Measurements from ENCODE around the gene PRKCZ. TPM values are rescaled to one million over a fixed set of nuclear protein-coding genes. Genes with fewer than 3 reads are reported as not detected.

The PRKCZ gene
- total and polyA plus RNA-seq, 2 experiments from 2014 or later: 26.2 to 36.9 TPM

- H3K4me1 ChIP-seq (ENCODE audit: insufficient read depth): peaks cover 11% of the 10 kb centered on the region; the same call in 1 of the 2 replicates
- H3K27me3 ChIP-seq (ENCODE audit: insufficient read depth): no peaks in the 10 kb centered on the region
- Mint-ChIP-seq H3K27me3 (ENCODE audit: insufficient read depth, low read depth, poor library complexity) (peaks cover 12% of the 10 kb centered on the region), H3K4me1 (peaks cover 7% of the 10 kb centered on the region), H3K27ac (no peak overlapping the region), H3K4me3 (no peak overlapping the region), H3K9me3 (no peaks in the 10 kb centered on the region), H3K36me3 (ENCODE audit: low read depth) (peaks cover 3% of the 10 kb centered on the region; the same call in 2 of the 3 replicates)
- H3K79me2 ChIP-seq (replicated peaks; ENCODE audit: insufficient read depth): peaks cover 4% of the 10 kb centered on the region
- TF ChIP-seq REST (IDR thresholded peaks at IDR 0.05; ENCODE audit: unreplicated experiment): no peak
- no peak for TF ChIP-seq CREB1 (CRISPR knock-in tag; IDR thresholded peaks at IDR 0.05; ENCODE audit: low read depth)
- no peak for TF ChIP-seq STAT1 (IDR thresholded peaks at IDR 0.05; ENCODE audit: unreplicated experiment)
- no peak for TF ChIP-seq ZNF462 (CRISPR knock-in tag; IDR thresholded peaks at IDR 0.05)
- no peak for TF ChIP-seq JUNB (IDR thresholded peaks at IDR 0.05; ENCODE audit: unreplicated experiment)
- no peak for TF ChIP-seq POLR2AphosphoS5 (IDR thresholded peaks at IDR 0.05; ENCODE audit: low read depth)
- TF ChIP-seq EZH2phosphoT487 (IDR thresholded peaks at IDR 0.05; ENCODE audit: unreplicated experiment): no peak
- no peak for TF ChIP-seq ETS1 (IDR thresholded peaks at IDR 0.05)
- no peak for TF ChIP-seq ZNF114 (CRISPR knock-in tag; IDR thresholded peaks at IDR 0.05)
- TF ChIP-seq CTCF (conservative IDR thresholded peaks at IDR 0.05; ENCODE audit: low read depth in 2 of 2): no peak
- TF ChIP-seq EZH2 (IDR thresholded peaks at IDR 0.05; ENCODE audit: low read depth, unreplicated experiment): no peak
- no peak overlapping the region for H2AFZ ChIP-seq
- DNase-seq (ENCODE audit: low spot score): no peak
- no peaks in the 10 kb centered on the region for H4K20me1 ChIP-seq (replicated peaks; ENCODE audit: insufficient read depth)
- H3F3A ChIP-seq (replicated peaks; ENCODE audit: low read depth): no peaks in the 10 kb centered on the region
- no peaks in the 10 kb centered on the region for H3K9me2 ChIP-seq (ENCODE audit: insufficient read depth)
- no peak overlapping the region for H3K27ac ChIP-seq (ENCODE audit: low read depth)
- ATAC-seq: no peak
- no peak overlapping the region for H3K4me2 ChIP-seq
- no peaks in the 10 kb centered on the region for H3K36me3 ChIP-seq (ENCODE audit: insufficient read depth)
- no peak overlapping the region for H3K4me3 ChIP-seq
Observed at GRCh38 chr1:2224170-2224584, 174.0 kb downstream of the PRKCZ start.
